Endothelial cell of umbilical vein (primary cell): ENCODE measurements around the gene C12orf42. TPM values are rescaled to one million over a fixed set of nuclear protein-coding genes. Genes with fewer than 3 reads are reported as not detected.

Source experiments
- BruUV-seq: library from RNA; stranded (reverse); fragments of 400-500 nt; replicated peaks from 2 replicates; lab custom pipeline; 2021; lab: Mats Ljungman, UMichigan
- CTCF ChIA-PET: fragments of 300-600, 350-600 bp; sonication (Branson Sonifier 250); formaldehyde crosslinking; loops from one replicate; lab custom pipeline; 2021; ENCODE audit warnings: antibody characterized with exemption, inconsistent platforms; lab: Charles Lee
- POLR2A ChIA-PET: fragments of 300-600, 350-600 bp; sonication (Branson Sonifier 250); formaldehyde crosslinking; loops from one replicate; lab custom pipeline; 2021; ENCODE audit warnings: antibody characterized with exemption, inconsistent platforms; lab: Charles Lee
- DNase-seq: peaks from one replicate; pipeline ENCODE4 v3.0.0-alpha.2; 2011; ENCODE audit warnings: low read depth, low spot score
- FAIRE-seq: peaks from 2 replicates; lab custom pipeline; 2011; peaks lifted over from hg19 to GRCh38; lab: Jason Lieb, UNC
- H2AFZ ChIP-seq: 2 replicates; pipeline ENCODE4 v1.6.0; 2012; ENCODE audit warnings: low read depth, low read length, control low read depth, inconsistent platforms
- H3K27ac ChIP-seq: 2 replicates; pipeline ENCODE4 v1.5.1; 2011; ENCODE audit warnings: low read depth, mild to moderate bottlenecking, control low read depth, low read length, moderate library complexity; ENCODE audit not compliant: insufficient read depth
- H3K27me3 ChIP-seq, 2 experiments: 2 replicates each; pipeline versions ENCODE4 v1.6.0 to v1.6.1; 2011; ENCODE audit warnings: low read length in 2 of 2, mixed read lengths in 1 of 2; ENCODE audit not compliant: control insufficient read depth in 2 of 2, insufficient read depth in 2 of 2
- H3K36me3 ChIP-seq, 2 experiments: 2 replicates in 1 of 2; 3 replicates in 1 of 2; pipeline ENCODE4 v1.5.1; 2011; ENCODE audit warnings: low read length in 2 of 2, mild to moderate bottlenecking in 1 of 2, moderate library complexity in 1 of 2; ENCODE audit not compliant: control insufficient read depth in 2 of 2, insufficient read depth in 2 of 2; ENCODE audit errors: extremely low read depth in 1 of 2
- H3K4me1 ChIP-seq: 3 replicates; pipeline ENCODE4 v1.5.1; 2011; ENCODE audit warnings: mild to moderate bottlenecking, low read length; ENCODE audit not compliant: control insufficient read depth, insufficient read depth; ENCODE audit errors: extremely low read depth
- H3K4me2 ChIP-seq: 2 replicates; pipeline ENCODE4 v1.6.1; 2011; ENCODE audit warnings: low read length, control low read depth, mixed read lengths; ENCODE audit not compliant: insufficient read depth
- H3K4me3 ChIP-seq, 3 experiments: fragments of 200-600 bp in 1 of 3; sonication (generic), shearing (Covaris generic) in 1 of 3; replicated peaks in 1 of 3; 2 replicates each; pipeline ENCODE4 v1.5.1; 2011 to 2016; ENCODE audit warnings: control low read depth in 3 of 3, low read length in 3 of 3, mild to moderate bottlenecking in 2 of 3, inconsistent platforms in 1 of 3, low read depth in 1 of 3, moderate library complexity in 1 of 3; ENCODE audit not compliant: insufficient read depth in 1 of 3
- H3K79me2 ChIP-seq: 2 replicates; pipeline ENCODE4 v1.6.0; 2012; ENCODE audit warnings: low read length, inconsistent platforms; ENCODE audit not compliant: control insufficient read depth, insufficient read depth
- H3K9ac ChIP-seq: replicated peaks from 2 replicates; pipeline ENCODE3; 2011; ENCODE audit warnings: low read length, control low read depth; ENCODE audit not compliant: insufficient read depth; ENCODE audit errors: extremely low read depth
- H3K9me1 ChIP-seq: replicated peaks from 3 replicates; pipeline ENCODE4 v1.6.0; 2011; ENCODE audit warnings: mild to moderate bottlenecking, low read length; ENCODE audit not compliant: control insufficient read depth, insufficient read depth; ENCODE audit errors: extremely low read depth
- H3K9me3 ChIP-seq: replicated peaks from 2 replicates; pipeline ENCODE4 v1.5.1; 2012; ENCODE audit warnings: low read length, inconsistent platforms; ENCODE audit not compliant: control insufficient read depth, insufficient read depth
- H4K20me1 ChIP-seq: replicated peaks from 2 replicates; pipeline ENCODE3; 2011; ENCODE audit warnings: mild to moderate bottlenecking, low read length; ENCODE audit not compliant: control insufficient read depth, insufficient read depth; ENCODE audit errors: extremely low read depth
- EZH2 ChIP-seq: IDR thresholded peaks from 2 replicates; pipeline ENCODE4 v1.6.1; 2012; ENCODE audit warnings: borderline replicate concordance, low read depth, mild to moderate bottlenecking, moderate library complexity, low read length, inconsistent platforms; ENCODE audit not compliant: severe bottlenecking
- FOS ChIP-seq: IDR thresholded peaks from 2 replicates; pipeline ENCODE4 v1.6.1; 2011; ENCODE audit warnings: mild to moderate bottlenecking, low read length, moderate library complexity, borderline replicate concordance; ENCODE audit not compliant: insufficient read depth
- POLR2A ChIP-seq: IDR thresholded peaks from 2 replicates; pipeline ENCODE4 v1.6.1; 2012; ENCODE audit warnings: low read depth, mild to moderate bottlenecking, control low read depth, low read length
- POLR2AphosphoS5 ChIP-seq: IDR thresholded peaks from 2 replicates; pipeline ENCODE4 v1.6.1; 2012; ENCODE audit warnings: low read depth, mild to moderate bottlenecking, control low read depth, low read length, moderate library complexity; ENCODE audit not compliant: insufficient read depth
- dilution Hi-C: fragments of 300-500 bp; cut with MboI; formaldehyde crosslinking; loops from one replicate; pipeline ENCODE4 v1.15.0; 2019; ENCODE audit warnings: low sequenced_read_pairs; ENCODE audit not compliant: extremely low pct_ligation_motif_present
- intact Hi-C: fragments of 100-400 bp; cut with micrococcal nuclease; formaldehyde crosslinking; loops from one replicate; pipeline ENCODE4 v1.10.0; 2022
- polyA plus RNA-seq, 4 experiments: library from polyadenylated mRNA; depleted of rRNA in 3 of 4; stranded (reverse) in 3 of 4; unstranded in 1 of 4; fragments of >200 nt; gene quantifications; 2 replicates each; pipeline versions ENCODE4 v1.2.1 to v1.2.3, GENCODE V29; 2011 to 2012; ENCODE audit warnings: missing spikeins in 1 of 4
- total RNA-seq: library from RNA; stranded (reverse); gene quantifications from 2 replicates; pipeline ENCODE4 v1.2.3, GENCODE V29; 2021
- TF ChIP-seq, protein P1 (sequence below): IDR thresholded peaks from 2 replicates; pipeline ENCODE4 v1.6.1; 2011; ENCODE audit not compliant: insufficient read depth, insufficient read length

The C12orf42 gene
- total and polyA plus RNA-seq, 2 donors (not counting 3 experiments of a cell fraction or from before 2014, with no cell fraction given) = not detected

DNA sequence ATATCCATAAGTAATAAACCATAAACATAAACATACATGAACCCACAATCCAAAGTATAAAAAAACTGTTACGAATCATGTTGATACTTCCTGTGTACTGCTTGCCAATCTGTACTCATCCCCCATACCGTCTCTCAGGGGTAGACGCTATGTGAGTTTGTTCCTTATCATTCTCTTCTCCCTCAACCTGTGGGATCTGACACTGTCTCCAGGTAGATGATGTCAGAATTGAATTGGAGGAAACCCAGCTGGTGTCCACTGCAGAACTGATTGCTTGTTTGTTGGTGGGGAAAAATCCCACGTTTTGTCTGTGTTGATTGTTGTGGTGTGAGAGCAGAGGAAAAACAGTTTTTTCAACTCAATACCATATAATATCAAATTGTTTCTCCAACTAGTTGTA, 50.8 kb downstream of the C12orf42 start:
- no peaks in the 10 kb centered on the region for H4K20me1 ChIP-seq
- H3K9me3 ChIP-seq = peaks cover 2% of the 10 kb centered on the region
- no peak for TF ChIP-seq POLR2AphosphoS5
- no peak for TF ChIP-seq POLR2A
- no peak for TF ChIP-seq EZH2
- TF ChIP-seq FOS = no peak
- H3K36me3 ChIP-seq = no peaks in the 10 kb centered on the region
- FAIRE-seq (no peak), DNase-seq (no peak)
- H3K4me1 ChIP-seq = no peaks in the 10 kb centered on the region
- H3K4me2 ChIP-seq = no peak overlapping the region
- no peaks in the 10 kb centered on the region for H3K9me1 ChIP-seq
- H2AFZ ChIP-seq = no peak overlapping the region
- no TSS peak for BruUV-seq
- ChIA-PET POLR2A (no interaction called here), CTCF (no interaction called here)
- intact Hi-C loops = no loop called here
- H3K79me2 ChIP-seq = no peaks in the 10 kb centered on the region
- no peak overlapping the region for H3K4me3 ChIP-seq
- no peak overlapping the region for H3K27ac ChIP-seq
- dilution Hi-C loops = no loop called here
- no peaks in the 10 kb centered on the region for H3K27me3 ChIP-seq
- no peak overlapping the region for H3K9ac ChIP-seq

DNA sequence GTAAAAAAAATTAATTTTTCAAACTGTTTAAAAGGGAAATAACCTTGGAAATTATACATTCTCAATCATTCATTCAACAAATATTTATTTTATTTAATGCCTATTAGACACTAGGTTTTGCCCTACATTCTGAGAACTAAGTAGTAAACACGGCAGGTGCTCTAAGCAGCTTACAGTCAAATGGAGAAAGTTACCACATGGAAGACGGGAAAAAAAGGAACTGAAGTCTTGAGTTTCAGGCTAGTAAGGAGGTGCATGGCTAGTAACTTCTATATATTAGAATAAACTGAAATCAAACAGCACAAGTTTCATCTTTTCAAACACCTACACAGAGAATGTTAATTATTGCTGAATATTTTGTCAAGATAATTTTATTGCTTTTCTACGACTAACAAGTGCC, 52.9 kb downstream of the C12orf42 start:
- no TSS peak for BruUV-seq
- H3K4me1 ChIP-seq = no peaks in the 10 kb centered on the region
- POLR2A ChIA-PET = no interaction called here
- no peaks in the 10 kb centered on the region for H4K20me1 ChIP-seq
- H3K9me3 ChIP-seq = peaks cover 2% of the 10 kb centered on the region
- H3K9me1 ChIP-seq = no peaks in the 10 kb centered on the region
- CTCF ChIA-PET = no interaction called here
- no peaks in the 10 kb centered on the region for H3K36me3 ChIP-seq
- no peak overlapping the region for H3K27ac ChIP-seq
- H3K27me3 ChIP-seq = no peaks in the 10 kb centered on the region
- no peak overlapping the region for H2AFZ ChIP-seq
- H3K4me3 ChIP-seq = no peak overlapping the region
- no peak for DNase-seq
- FAIRE-seq = no peak
- no peak overlapping the region for H3K9ac ChIP-seq
- intact Hi-C loops (no loop called here), dilution Hi-C loops (no loop called here)
- H3K4me2 ChIP-seq = no peak overlapping the region
- no peaks in the 10 kb centered on the region for H3K79me2 ChIP-seq
- no peak for TF ChIP-seq FOS
- TF ChIP-seq, protein P1, sequence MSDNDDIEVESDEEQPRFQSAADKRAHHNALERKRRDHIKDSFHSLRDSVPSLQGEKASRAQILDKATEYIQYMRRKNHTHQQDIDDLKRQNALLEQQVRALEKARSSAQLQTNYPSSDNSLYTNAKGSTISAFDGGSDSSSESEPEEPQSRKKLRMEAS = no peak
- TF ChIP-seq POLR2A = no peak
